ENCODE data around the gene PAX2.

- TF ChIP-seq CTCF (IDR thresholded peaks at IDR 0.05; ENCODE audit: low read length) = no peak
- no peak for TF ChIP-seq EZH2 (optimal IDR thresholded peaks at IDR 0.05; ENCODE audit: low read depth, low read length)
Observed at GRCh38 chr10:100713049-100713858, 32.1 kb upstream of the PAX2 start.
